Upper lobe of left lung (tissue), 6 donors: ENCODE results near the gene TNNI2. TPM values are rescaled to one million over a fixed set of nuclear protein-coding genes. Genes with fewer than 3 reads are reported as not detected.

Experiments
- ATAC-seq, 2 donors: fragments of 200-7000 bp; cut with Tn5 transposase; one replicate each; pipeline ENCODE4 v1.9.1; 2022; ENCODE audit warnings: mild to moderate bottlenecking in 2 of 2, moderate library complexity in 2 of 2; ENCODE audit not compliant: low FRiP score in 2 of 2
- DNase-seq, 2 donors: peaks; one replicate each; pipeline ENCODE4 v3.0.0-alpha.2; 2019 to 2020
- H3K27ac ChIP-seq, 4 donors: fragments of 200-600 bp; sonication (generic); one replicate each; pipeline ENCODE4 v1.5.1; 2016 to 2019
- H3K27me3 ChIP-seq, 4 donors: fragments of 200-600 bp; sonication (generic); one replicate each; pipeline ENCODE4 v1.5.1; 2017 to 2019
- H3K36me3 ChIP-seq, 4 donors: fragments of 200-600 bp; sonication (generic); one replicate each; pipeline ENCODE4 v1.5.1; 2016 to 2019
- H3K4me1 ChIP-seq, 4 donors: fragments of 200-600 bp; sonication (generic); one replicate each; pipeline ENCODE4 v1.5.1; 2018 to 2019
- H3K4me3 ChIP-seq, 4 donors: fragments of 200-600 bp; sonication (generic); one replicate each; pipeline ENCODE4 v1.5.1; 2017 to 2019; ENCODE audit warnings: mild to moderate bottlenecking in 2 of 4, moderate library complexity in 1 of 4
- H3K9me3 ChIP-seq, 4 donors: fragments of 200-600 bp; sonication (generic); one replicate each; pipeline ENCODE4 v1.5.1; 2018 to 2019
- EP300 ChIP-seq, 4 donors: sonication (generic); formaldehyde crosslinking; IDR thresholded peaks; one replicate each; pipeline ENCODE4 v1.5.1; 2017; ENCODE audit warnings: antibody characterized with exemption in 4 of 4, control low read depth in 2 of 4
- POLR2A ChIP-seq, 4 donors: fragments of 450-650 bp; IDR thresholded peaks; one replicate each; pipeline ENCODE4 v1.5.1; 2016 to 2017; ENCODE audit warnings: antibody characterized with exemption in 4 of 4, mild to moderate bottlenecking in 2 of 4
- POLR2AphosphoS5 ChIP-seq, 2 donors: sonication (generic); formaldehyde crosslinking; IDR thresholded peaks; one replicate each; pipeline ENCODE4 v1.5.1; 2017; ENCODE audit warnings: antibody characterized with exemption in 2 of 2
- WGBS, 2 donors: methylation state at CpG; one replicate each; pipeline ENCODE4 v1.1.5; 2017 to 2018; 5-methylcytosine and 5-hydroxymethylcytosine counted together
- total RNA-seq, 6 donors: library from RNA; depleted of rRNA in 4 of 6; stranded (reverse); fragments of >200 nt in 4 of 6; gene quantifications; one replicate each; pipeline versions ENCODE4 v1.1.0 to v1.2.1, GENCODE V29; 2016 to 2021
- TF ChIP-seq, protein P1 (sequence below), 6 experiments: fragments of 450-650 bp in 4 of 6; fragments of 200-600 bp in 2 of 6; sonication (generic) in 2 of 6; IDR thresholded peaks; one replicate each; pipeline ENCODE4 v1.5.1; 2016 to 2019; ENCODE audit warnings: antibody characterized with exemption in 6 of 6
- donor health status: DM: no; HTN: no; CAD: no; lungs with moderate emphysema.
- donor health status: DM: no; HTN: yes; CAD: no; lungs with severe emphysema.

The TNNI2 gene
- total RNA-seq, 6 donors from 2014 or later: 7.3 to 28.3 (median 16.7) TPM

- DNase-seq: peak; percentile 57 to 95
- peak in 1 of 2 donors; percentile 66 for ATAC-seq
- H3K27me3 ChIP-seq: no peaks in the 10 kb centered on the region
- H3K36me3 ChIP-seq: no peaks in the 10 kb centered on the region
- H3K9me3 ChIP-seq: no peaks in the 10 kb centered on the region
- H3K4me1 ChIP-seq: peaks cover 10 to 59% (median 39%) of the 10 kb centered on the region in 4 donors
- peak overlapping the region in 3 of 4 donors; percentile 6 to 21 (median 16) for H3K4me3 ChIP-seq
- H3K27ac ChIP-seq: peak overlapping the region; percentile 12 to 79 (median 67)
- TF ChIP-seq POLR2A (IDR thresholded peaks at IDR 0.05) (no peak), POLR2AphosphoS5 (IDR thresholded peaks at IDR 0.05) (no peak)
- TF ChIP-seq, protein P1, sequence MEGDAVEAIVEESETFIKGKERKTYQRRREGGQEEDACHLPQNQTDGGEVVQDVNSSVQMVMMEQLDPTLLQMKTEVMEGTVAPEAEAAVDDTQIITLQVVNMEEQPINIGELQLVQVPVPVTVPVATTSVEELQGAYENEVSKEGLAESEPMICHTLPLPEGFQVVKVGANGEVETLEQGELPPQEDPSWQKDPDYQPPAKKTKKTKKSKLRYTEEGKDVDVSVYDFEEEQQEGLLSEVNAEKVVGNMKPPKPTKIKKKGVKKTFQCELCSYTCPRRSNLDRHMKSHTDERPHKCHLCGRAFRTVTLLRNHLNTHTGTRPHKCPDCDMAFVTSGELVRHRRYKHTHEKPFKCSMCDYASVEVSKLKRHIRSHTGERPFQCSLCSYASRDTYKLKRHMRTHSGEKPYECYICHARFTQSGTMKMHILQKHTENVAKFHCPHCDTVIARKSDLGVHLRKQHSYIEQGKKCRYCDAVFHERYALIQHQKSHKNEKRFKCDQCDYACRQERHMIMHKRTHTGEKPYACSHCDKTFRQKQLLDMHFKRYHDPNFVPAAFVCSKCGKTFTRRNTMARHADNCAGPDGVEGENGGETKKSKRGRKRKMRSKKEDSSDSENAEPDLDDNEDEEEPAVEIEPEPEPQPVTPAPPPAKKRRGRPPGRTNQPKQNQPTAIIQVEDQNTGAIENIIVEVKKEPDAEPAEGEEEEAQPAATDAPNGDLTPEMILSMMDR (IDR thresholded peaks at IDR 0.05): peak; percentile 96 to 99 (median 98)
- WGBS, 2 donors: 23 to 46% methylated on average over 13 to 18 of the region's 40 CpGs
These were observed 6.4 kb upstream of the TNNI2 start for GRCh38 chr11:1832211-1832919.

- TF ChIP-seq EP300 (IDR thresholded peaks at IDR 0.05) (no peak), POLR2A (IDR thresholded peaks at IDR 0.05) (no peak), POLR2AphosphoS5 (IDR thresholded peaks at IDR 0.05) (no peak)
- TF ChIP-seq, protein P1 (IDR thresholded peaks at IDR 0.05): no peak
- Histone ChIP-seq H3K27ac (peak overlapping the region; percentile 12 to 79 (median 57)), H3K4me1 (peaks cover 15 to 58% (median 35%) of the 10 kb centered on the region in 4 donors), H3K36me3 (no peaks in the 10 kb centered on the region), H3K4me3 (peak overlapping the region in 1 of 4 donors; percentile 21), H3K9me3 (no peaks in the 10 kb centered on the region), H3K27me3 (no peaks in the 10 kb centered on the region)
- WGBS, 2 donors: 44 to 63% methylated on average over 13 of the region's 17 CpGs
- DNase-seq (peak in 1 of 2 donors; percentile 68), ATAC-seq (no peak)
These were observed 5.9 kb upstream of the TNNI2 start for GRCh38 chr11:1832920-1833295.

GRCh38 chr11:1834062-1834610, 4.6 kb upstream of the TNNI2 start:
- Histone ChIP-seq H3K4me3 (no peak overlapping the region), H3K9me3 (no peaks in the 10 kb centered on the region), H3K4me1 (peaks cover 15 to 55% (median 37%) of the 10 kb centered on the region in 4 donors), H3K27ac (peak overlapping the region; percentile 76 to 85 (median 81)), H3K36me3 (no peaks in the 10 kb centered on the region), H3K27me3 (no peaks in the 10 kb centered on the region)
- ATAC-seq: peak; percentile 21 to 88
- WGBS, 2 donors: 77 to 80% methylated on average over 13 to 14 of the region's 14 CpGs
- TF ChIP-seq, protein P1 (IDR thresholded peaks at IDR 0.05): peak in 2 of 6 experiments; percentile 5 to 22
- TF ChIP-seq POLR2AphosphoS5 (IDR thresholded peaks at IDR 0.05) (peak; percentile 27 to 52), EP300 (IDR thresholded peaks at IDR 0.05) (peak in 2 of 4 donors; percentile 7 to 73), POLR2A (IDR thresholded peaks at IDR 0.05) (peak in 1 of 4 donors; percentile 39)
- DNase-seq: peak; percentile 86 to 92

DNA sequence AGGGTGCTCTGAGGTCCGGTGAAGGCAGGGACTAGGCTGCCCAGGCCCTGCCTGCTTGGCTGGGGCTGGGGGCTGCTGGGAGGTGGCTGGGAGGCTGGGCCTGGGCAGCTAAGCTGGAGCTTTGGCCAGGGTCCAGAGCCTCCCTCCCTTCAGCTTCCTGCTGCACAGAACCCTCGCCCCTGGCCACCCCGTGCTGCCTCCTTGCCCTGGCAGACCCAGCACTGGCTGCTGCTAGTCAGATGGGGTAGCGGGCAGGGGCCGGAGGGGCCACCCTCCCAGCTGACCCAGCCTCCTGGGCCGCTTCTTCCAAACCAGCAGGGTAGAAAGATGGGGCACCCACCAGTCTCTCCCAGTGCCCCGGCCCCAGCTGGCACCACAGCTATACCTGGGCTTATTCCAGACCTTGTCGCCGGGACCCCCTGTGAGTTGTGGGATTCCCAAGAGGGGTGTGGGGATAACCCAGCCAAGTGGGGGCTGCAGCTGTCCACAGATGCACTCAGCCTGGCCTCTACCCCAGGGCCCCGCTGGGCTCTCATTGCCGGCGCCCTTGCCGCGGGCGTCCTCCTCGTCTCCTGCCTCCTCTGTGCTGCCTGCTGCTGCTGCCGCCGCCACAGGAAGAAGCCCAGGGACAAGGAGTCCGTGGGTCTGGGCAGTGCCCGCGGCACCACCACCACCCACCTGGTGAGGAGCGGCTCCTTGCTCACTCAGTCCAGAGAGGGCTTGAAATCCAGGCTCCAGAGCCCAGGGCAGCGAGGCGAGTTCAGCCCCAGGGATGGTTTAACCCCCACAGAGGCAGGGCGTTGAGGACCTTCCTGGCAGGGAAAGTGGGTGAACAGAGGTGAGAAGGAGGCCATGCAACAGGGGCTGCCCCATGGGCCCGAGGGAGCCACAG, 3.8 kb upstream of the TNNI2 start, which contains the start of gene SYT8:
TSS of gene SYT8 (plus strand) at position 212 of the 892 bp plus-strand sequence. CDS start at position 328, 116 bp downstream.
- peaks cover 15 to 55% (median 41%) of the 10 kb centered on the region in 4 donors for H3K4me1 ChIP-seq
- TF ChIP-seq POLR2AphosphoS5 (IDR thresholded peaks at IDR 0.05) (no peak), POLR2A (IDR thresholded peaks at IDR 0.05) (no peak), EP300 (IDR thresholded peaks at IDR 0.05) (no peak)
- TF ChIP-seq, protein P1 (IDR thresholded peaks at IDR 0.05): no peak
- DNase-seq (peak in 1 of 2 donors; percentile 78), ATAC-seq (no peak)
- H3K27me3 ChIP-seq: no peaks in the 10 kb centered on the region
- no peaks in the 10 kb centered on the region for H3K9me3 ChIP-seq
- H3K27ac ChIP-seq: peak within 1 kb of the TSS; percentile 76 to 85 (median 81)
- H3K4me3 ChIP-seq: no peak within 1 kb of the TSS
- H3K36me3 ChIP-seq: no peaks in the 10 kb centered on the region
- 86 to 89% methylated on average over 15 to 26 of the region's 26 CpGs for WGBS, 2 donors
